Hindlimb muscle (tissue), 1 donor: Measurements from ENCODE around the gene SRPRA. TPM values are rescaled to one million over a fixed set of nuclear protein-coding genes. Genes with fewer than 3 reads are reported as not detected.
"Not testable (repeated sequence)": the region's sequence is repeated elsewhere in the genome, so short reads cannot be mapped to it uniquely, and the experiment has no call there.

Experiments
- DNase-seq: peaks from one replicate; pipeline ENCODE4 v3.0.0-alpha.2; 2013
- polyA plus RNA-seq: library from polyadenylated mRNA; unstranded; fragments of 120-200 nt; gene quantifications from one replicate; pipeline ENCODE4 v1.2.1, GENCODE V29; 2013; ENCODE audit not compliant: insufficient read length

Gene SRPRA, protein sequence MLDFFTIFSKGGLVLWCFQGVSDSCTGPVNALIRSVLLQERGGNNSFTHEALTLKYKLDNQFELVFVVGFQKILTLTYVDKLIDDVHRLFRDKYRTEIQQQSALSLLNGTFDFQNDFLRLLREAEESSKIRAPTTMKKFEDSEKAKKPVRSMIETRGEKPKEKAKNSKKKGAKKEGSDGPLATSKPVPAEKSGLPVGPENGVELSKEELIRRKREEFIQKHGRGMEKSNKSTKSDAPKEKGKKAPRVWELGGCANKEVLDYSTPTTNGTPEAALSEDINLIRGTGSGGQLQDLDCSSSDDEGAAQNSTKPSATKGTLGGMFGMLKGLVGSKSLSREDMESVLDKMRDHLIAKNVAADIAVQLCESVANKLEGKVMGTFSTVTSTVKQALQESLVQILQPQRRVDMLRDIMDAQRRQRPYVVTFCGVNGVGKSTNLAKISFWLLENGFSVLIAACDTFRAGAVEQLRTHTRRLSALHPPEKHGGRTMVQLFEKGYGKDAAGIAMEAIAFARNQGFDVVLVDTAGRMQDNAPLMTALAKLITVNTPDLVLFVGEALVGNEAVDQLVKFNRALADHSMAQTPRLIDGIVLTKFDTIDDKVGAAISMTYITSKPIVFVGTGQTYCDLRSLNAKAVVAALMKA
- polyA plus RNA-seq = 58.4 TPM

- peak; percentile 98 for DNase-seq
Measured at GRCh38 chr11:126268708-126269579, at the start of gene SRPRA, which contains the start of gene FOXRED1. Gene SRPRA (minus strand): TSS chr11:126268895. CDS start chr11:126268804, 91 bp downstream. Gene FOXRED1 (plus strand): TSS chr11:126269154. CDS start chr11:126269207, 53 bp downstream.

GRCh38 chr11:126317756-126318573 lies 49.3 kb upstream of the SRPRA start:
- peak; percentile 85 for DNase-seq

GRCh38 chr11:126317432-126317755 lies 48.7 kb upstream of the SRPRA start:
- no peak for DNase-seq

GRCh38 chr11:126313826-126314225 lies 45.1 kb upstream of the SRPRA start:
- DNase-seq = no peak

GRCh38 chr11:126312961-126313360 lies 44.3 kb upstream of the SRPRA start:
- no peak for DNase-seq

- DNase-seq = no peak
Measured at GRCh38 chr11:126311401-126312291, 43.0 kb upstream of the SRPRA start.

- no peak for DNase-seq
Measured at GRCh38 chr11:126310992-126311310, 42.3 kb upstream of the SRPRA start.

GRCh38 chr11:126310200-126310991 lies 41.7 kb upstream of the SRPRA start:
- DNase-seq = peak; percentile 83

DNA sequence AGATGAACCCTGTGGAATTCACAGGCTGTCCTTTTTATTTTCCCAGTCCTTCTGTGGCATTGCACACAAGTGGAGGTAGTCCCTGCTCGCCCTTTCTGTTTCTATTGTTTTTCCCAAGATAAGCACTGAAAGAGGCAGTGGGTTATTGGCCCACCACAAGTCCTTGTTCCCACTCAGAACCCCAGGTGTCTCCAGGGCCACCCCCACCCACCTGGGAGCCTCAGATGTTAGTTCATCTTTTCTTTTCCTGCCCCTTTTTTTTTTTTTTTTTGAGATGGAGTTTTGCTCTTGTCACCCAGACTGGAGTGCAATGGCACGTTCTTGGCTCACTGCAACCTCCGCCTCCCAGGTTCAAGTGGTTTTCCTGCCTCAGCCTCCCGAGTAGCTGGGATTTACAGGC lies 40.1 kb upstream of the SRPRA start:
- DNase-seq = not testable (repeated sequence)

GRCh38 chr11:126308271-126308671 lies 39.6 kb upstream of the SRPRA start:
- no peak for DNase-seq

- no peak for DNase-seq
Measured at GRCh38 chr11:126307706-126308105, 39.0 kb upstream of the SRPRA start.

GRCh38 chr11:126305699-126306098 lies 37.0 kb upstream of the SRPRA start:
- DNase-seq = no peak

DNA sequence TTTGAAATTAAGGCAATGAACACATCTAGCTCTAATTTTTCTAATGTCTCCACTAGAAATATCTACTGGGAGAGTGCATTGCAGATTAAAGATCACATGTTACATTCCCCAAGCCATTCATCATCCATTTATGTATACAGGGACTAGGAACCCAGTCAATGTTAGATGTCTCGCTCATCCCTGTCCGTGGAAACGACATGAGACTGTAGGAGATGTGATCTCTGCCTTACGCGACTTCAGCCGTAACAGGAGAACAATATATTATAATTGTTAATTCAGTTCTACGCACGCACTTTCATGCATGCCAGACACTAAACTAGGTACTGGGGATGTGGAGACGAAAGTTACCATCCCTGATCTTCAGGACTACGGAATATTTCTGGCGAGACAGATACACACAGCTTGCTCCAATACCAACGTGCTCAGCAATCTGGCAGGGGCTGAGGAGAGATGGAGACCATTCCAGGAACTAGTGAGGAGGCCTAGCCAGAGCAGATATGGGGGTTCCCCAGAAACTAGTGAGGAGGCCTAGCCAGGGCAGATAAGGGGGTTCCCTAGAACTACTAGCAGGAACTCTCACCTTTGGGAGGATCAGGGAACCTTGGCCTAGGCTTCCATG lies 35.9 kb upstream of the SRPRA start:
- no peak for DNase-seq

DNA sequence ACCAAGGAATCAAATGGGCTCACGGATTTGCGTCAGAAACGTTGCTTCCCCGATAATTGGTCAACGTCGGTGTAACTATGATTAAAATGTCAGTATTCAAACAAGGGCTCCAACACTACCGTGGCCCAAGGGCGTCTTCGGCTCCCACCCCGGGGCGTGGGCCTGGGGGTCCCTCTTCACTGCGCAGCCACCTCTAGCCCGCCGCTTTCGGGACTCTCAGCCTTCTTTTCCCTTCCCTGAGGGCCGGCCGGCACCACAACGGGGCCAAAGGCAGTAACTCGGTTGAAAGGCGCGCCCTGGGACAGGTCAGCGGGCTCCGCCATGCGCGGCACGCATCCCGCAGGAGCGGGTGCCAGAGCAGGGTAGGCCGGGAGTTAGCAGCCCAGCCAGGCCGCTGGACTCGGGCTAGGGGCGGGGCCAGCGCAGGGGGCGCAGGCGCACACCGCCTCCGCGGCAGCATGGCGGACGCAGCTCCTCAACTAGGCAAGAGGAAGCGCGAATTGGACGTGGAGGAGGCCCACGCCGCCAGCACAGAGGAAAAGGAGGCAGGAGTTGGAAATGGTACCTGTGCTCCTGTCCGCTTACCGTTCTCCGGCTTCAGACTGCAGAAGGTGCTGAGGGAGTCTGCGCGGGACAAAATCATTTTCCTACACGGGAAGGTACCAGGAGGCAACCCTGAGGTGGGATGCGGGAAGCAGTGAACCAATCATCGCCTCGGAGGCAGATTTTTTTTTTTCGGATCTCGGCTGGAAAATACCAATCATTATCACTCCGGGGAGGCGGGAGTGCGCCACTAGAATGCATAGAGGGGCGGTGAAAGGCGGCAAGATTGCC lies 35.1 kb upstream of the SRPRA start, which contains the start of gene DCPS:
DCPS (plus strand) TSS at position 438 of the 834 bp plus-strand sequence; CDS start at position 459, 21 bp downstream.
- peak; percentile 94 for DNase-seq

DNA sequence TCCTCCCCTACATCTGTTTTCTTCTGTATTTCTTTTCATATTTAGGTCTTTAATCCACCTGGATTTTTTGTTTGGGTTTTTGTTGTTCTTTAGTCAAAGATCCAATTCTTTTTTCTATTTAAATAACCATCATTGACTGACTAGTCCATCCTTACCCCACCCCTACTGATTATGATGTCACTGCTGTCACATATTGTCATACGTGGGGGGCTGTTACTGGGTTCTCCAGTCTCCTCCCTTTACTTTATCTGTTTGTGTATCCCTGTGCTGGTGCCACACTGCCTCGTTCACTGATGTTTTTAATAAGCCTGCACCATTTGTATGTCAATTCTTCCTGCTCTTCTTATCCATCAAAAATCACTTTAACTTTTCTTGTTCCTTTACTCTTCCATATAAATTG lies 28.3 kb upstream of the SRPRA start:
- no peak for DNase-seq

- DNase-seq = no peak
Measured at GRCh38 chr11:126293726-126294125, 25.0 kb upstream of the SRPRA start.

DNA sequence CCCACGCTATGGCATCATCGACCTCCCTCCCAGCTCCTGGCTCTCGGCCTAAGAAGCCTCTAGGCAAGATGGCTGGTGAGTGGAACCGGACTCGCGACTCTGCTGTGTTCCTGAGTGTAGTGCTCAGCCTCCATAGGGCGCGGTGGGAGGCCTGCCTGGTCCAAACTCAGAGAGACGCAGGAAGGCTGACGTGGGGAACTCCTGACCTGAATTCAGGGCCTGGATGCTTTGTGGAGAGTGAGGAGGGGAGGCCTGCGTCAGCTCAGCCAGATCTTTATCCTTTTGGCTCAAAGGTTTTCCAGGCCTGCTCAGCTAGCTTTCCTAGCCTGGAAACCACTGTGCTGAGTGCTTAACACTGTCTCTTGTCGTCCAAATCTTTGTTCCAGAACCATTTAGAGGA lies 22.2 kb upstream of the SRPRA start:
- DNase-seq = no peak

- DNase-seq = no peak
Measured at GRCh38 chr11:126288237-126288636, 19.5 kb upstream of the SRPRA start.

DNA sequence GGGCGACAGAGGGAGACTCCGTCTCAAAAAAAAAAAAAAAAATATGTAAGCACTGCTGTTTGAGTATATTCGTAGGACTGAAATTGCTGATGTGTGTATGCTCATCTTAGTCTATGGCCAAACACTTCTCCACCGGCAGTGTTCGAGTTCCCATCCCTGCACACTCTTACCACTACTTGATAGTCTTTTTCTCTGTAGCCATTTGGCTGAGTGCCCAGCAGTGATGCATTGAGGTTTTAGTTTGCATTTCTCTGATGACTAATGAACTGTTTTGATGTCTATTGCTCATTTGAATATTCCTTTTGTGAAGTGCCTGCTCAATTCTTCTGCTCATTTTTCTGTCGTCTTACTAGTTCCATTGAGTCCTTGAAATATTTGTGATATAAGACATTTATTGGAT lies 16.1 kb upstream of the SRPRA start:
- peak; percentile 22 for DNase-seq
